MCF 10A (cell line): ENCODE measurements around the gene DSG3. TPM values are rescaled to one million over a fixed set of nuclear protein-coding genes. Genes with fewer than 3 reads are reported as not detected.

Experiments used
- BruUV-seq: library from RNA; stranded (reverse); fragments of 400-500 nt; replicated peaks from 2 replicates; lab custom pipeline; 2021; lab: Mats Ljungman, UMichigan
- CTCF ChIA-PET: fragments of 300-600 bp; sonication (Branson Sonifier 250); formaldehyde crosslinking; extraction: SDS; loops from one replicate; lab custom pipeline; 2021; ENCODE audit warnings: antibody characterized with exemption, inconsistent platforms; lab: Yijun Ruan, JAX
- POLR2A ChIA-PET: fragments of 300-600, 350-650 bp; sonication (Branson Sonifier 250); formaldehyde crosslinking; extraction: SDS; loops from one replicate; lab custom pipeline; 2020; ENCODE audit warnings: antibody characterized with exemption, inconsistent platforms; lab: Yijun Ruan, JAX
- DNase-seq: peaks from one replicate; pipeline ENCODE4 v3.0.0-alpha.2; 2018; ENCODE audit not compliant: unreplicated experiment
- H3K27ac Mint-ChIP-seq: one replicate; pipeline ENCODE4 v1.8.0; 2022; ENCODE audit warnings: mild to moderate bottlenecking, low read depth, mixed read lengths; ENCODE audit not compliant: unreplicated experiment
- H3K27me3 Mint-ChIP-seq: one replicate; pipeline ENCODE4 v1.8.0; 2022; ENCODE audit warnings: mixed read lengths; ENCODE audit not compliant: insufficient read depth, unreplicated experiment
- H3K36me3 Mint-ChIP-seq: one replicate; pipeline ENCODE4 v1.8.0; 2022; ENCODE audit warnings: mild to moderate bottlenecking, moderate library complexity, mixed read lengths; ENCODE audit not compliant: insufficient read depth, unreplicated experiment
- H3K4me1 Mint-ChIP-seq: one replicate; pipeline ENCODE4 v1.8.0; 2022; ENCODE audit warnings: mixed read lengths; ENCODE audit not compliant: insufficient read depth, unreplicated experiment
- H3K4me3 Mint-ChIP-seq: one replicate; pipeline ENCODE4 v1.8.0; 2022; ENCODE audit warnings: mild to moderate bottlenecking, moderate library complexity, mixed read lengths; ENCODE audit not compliant: unreplicated experiment
- H3K9me3 Mint-ChIP-seq: one replicate; pipeline ENCODE4 v1.8.0; 2022; ENCODE audit warnings: mixed read lengths; ENCODE audit not compliant: unreplicated experiment
- intact Hi-C: fragments of 100-400 bp; cut with micrococcal nuclease; formaldehyde crosslinking; loops from 2 replicates; pipeline ENCODE4 v1.14.1; 2022
- total RNA-seq: library from RNA; stranded (reverse); gene quantifications from 2 replicates; pipeline ENCODE4 v1.2.3, GENCODE V29; 2022
- TF ChIP-seq, protein P1 (sequence below): fragments of 200-600 bp; IDR thresholded peaks from one replicate; pipeline ENCODE4 v1.8.0; 2022; ENCODE audit warnings: antibody characterized with exemption, mild to moderate bottlenecking; ENCODE audit not compliant: unreplicated experiment

DSG3 gene
- total RNA-seq, 1 experiment from 2014 or later: 68.5 TPM

DNA sequence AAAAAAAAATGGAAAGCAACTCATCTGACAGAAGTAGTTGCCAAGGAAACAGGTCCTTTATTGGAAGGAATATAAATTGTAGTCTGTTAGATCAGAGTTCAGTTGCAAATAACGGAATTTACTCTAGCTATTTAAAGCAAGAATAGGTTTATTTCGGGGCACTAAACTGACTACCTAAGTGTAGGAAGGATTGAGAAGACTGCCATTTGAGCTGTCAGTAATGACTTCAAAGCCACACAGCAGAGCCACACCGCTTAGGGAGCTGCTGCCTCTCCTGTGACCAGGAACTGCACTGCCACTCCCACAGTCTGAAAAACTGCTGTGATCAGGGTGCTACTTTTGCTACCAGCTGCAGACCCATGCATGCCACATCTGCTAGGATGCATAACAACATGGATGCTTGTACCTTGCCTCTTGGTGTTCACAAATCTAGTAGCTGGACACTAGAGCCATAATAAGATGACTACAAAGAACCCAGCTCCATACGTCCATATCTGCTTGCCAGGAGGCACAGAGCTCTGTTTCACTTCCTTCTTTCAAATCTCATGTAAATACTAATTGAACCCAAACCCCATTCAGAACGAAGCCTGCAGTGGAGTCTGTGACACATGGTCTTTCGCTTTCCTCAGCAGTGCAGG is 52.6 kb downstream of the DSG3 start:
- TF ChIP-seq, protein P1, sequence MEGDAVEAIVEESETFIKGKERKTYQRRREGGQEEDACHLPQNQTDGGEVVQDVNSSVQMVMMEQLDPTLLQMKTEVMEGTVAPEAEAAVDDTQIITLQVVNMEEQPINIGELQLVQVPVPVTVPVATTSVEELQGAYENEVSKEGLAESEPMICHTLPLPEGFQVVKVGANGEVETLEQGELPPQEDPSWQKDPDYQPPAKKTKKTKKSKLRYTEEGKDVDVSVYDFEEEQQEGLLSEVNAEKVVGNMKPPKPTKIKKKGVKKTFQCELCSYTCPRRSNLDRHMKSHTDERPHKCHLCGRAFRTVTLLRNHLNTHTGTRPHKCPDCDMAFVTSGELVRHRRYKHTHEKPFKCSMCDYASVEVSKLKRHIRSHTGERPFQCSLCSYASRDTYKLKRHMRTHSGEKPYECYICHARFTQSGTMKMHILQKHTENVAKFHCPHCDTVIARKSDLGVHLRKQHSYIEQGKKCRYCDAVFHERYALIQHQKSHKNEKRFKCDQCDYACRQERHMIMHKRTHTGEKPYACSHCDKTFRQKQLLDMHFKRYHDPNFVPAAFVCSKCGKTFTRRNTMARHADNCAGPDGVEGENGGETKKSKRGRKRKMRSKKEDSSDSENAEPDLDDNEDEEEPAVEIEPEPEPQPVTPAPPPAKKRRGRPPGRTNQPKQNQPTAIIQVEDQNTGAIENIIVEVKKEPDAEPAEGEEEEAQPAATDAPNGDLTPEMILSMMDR: no peak
- Mint-ChIP-seq H3K27ac (no peak overlapping the region), H3K4me3 (peak overlapping the region; percentile 38), H3K4me1 (peaks cover 19% of the 10 kb centered on the region), H3K27me3 (no peaks in the 10 kb centered on the region), H3K9me3 (no peaks in the 10 kb centered on the region), H3K36me3 (peaks cover 4% of the 10 kb centered on the region)
- no peak for DNase-seq
- no TSS peak for BruUV-seq
- intact Hi-C loops: no loop called here
- POLR2A ChIA-PET: interaction anchor here (0.6 to 9.1 kb wide), 15 partner anchors 10 to 458 kb away, joined by 3 to 189 read pairs (median 4); partner anchors contain the start of genes DSC3 and DSG3
- CTCF ChIA-PET: interaction anchor here (0.6 to 4.7 kb wide), 11 partner anchors 10 to 529 kb away, joined by 3 to 19 read pairs (median 4); no protein-coding TSS in a partner anchor

DNA sequence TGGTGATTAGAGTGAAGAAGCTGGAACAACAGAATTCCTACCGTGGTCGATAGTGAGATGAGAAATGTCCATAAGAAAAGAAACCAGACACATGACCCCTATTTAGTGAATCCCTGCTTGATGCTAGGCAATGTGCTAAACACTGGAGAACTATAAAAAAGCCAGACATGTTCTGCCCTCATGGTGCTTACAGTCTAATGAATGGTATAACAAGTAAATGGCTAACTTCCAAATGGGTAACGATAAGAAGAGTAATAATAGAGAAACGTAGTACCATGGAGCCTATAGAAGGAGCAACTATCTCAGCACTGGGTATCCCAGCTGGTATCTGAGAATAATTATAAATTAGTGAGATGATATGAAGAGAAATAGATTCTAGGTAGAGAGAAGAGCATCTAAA is 55.5 kb downstream of the DSG3 start:
- ChIA-PET CTCF (interaction anchor here (4.7 kb wide), 1 partner anchor 79 kb away, joined by 19 read pairs; no protein-coding TSS in a partner anchor), POLR2A (interaction anchor here (1.4 to 9.1 kb wide), 5 partner anchors 7 to 462 kb away, joined by 3 to 189 read pairs (median 106); partner anchors contain the start of gene DSG3)
- no peak overlapping the region for H3K27ac Mint-ChIP-seq
- intact Hi-C loops: no loop called here
- no peak overlapping the region for H3K4me3 Mint-ChIP-seq
- BruUV-seq: no TSS peak
- no peak for DNase-seq
- H3K36me3 Mint-ChIP-seq: no peaks in the 10 kb centered on the region
- H3K9me3 Mint-ChIP-seq: no peaks in the 10 kb centered on the region
- TF ChIP-seq, protein P1: no peak
- H3K4me1 Mint-ChIP-seq: peaks cover 25% of the 10 kb centered on the region
- no peaks in the 10 kb centered on the region for H3K27me3 Mint-ChIP-seq

DNA sequence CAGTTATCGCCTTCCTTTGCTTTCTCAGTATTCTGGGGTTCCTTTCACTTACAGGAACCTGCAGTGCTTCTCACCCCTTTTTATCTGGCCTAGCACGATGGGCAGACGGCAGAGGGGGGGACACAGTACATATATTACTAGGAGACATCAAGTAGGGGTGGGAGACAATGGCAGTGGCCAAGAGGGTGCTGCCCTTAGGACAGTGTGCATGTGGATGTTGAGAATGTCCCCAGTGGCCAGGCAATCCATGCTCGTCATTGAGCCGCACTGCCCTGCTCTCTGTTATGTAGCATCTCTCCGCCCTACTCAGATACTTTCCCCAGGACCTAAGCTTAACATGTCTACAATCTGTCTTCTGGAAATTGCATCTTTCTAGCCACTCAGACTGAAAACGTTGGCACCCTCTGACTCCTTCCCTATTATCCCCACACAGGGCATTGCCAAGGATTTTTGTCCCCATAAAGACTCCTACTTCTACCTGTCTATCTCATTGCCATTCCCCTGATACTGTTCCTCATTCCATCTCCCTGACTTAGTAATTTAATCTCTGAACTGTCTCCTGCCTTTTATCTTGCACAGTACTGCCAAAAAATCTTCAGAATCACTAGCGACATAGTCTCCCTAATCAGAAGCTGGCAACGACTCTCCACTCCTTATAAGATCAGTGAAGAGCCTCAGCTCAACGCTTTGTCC is 57.1 kb downstream of the DSG3 start:
- Mint-ChIP-seq H3K4me3 (no peak overlapping the region), H3K4me1 (peaks cover 29% of the 10 kb centered on the region), H3K9me3 (no peaks in the 10 kb centered on the region), H3K27ac (no peak overlapping the region), H3K27me3 (no peaks in the 10 kb centered on the region), H3K36me3 (no peaks in the 10 kb centered on the region)
- intact Hi-C loops: loop anchor here (5.0 kb wide), 2 partner anchors 237 to 507 kb away; no protein-coding TSS in a partner anchor
- ChIA-PET CTCF (interaction anchor here (0.6 to 1.4 kb wide), 8 partner anchors 10 to 534 kb away, joined by 3 to 6 read pairs (median 5); no protein-coding TSS in a partner anchor), POLR2A (interaction anchor here (0.6 to 1.8 kb wide), 7 partner anchors 8 to 516 kb away, joined by 3 to 4 read pairs (median 3); no protein-coding TSS in a partner anchor)
- BruUV-seq: no TSS peak
- no peak for DNase-seq
- TF ChIP-seq, protein P1: no peak

DNA sequence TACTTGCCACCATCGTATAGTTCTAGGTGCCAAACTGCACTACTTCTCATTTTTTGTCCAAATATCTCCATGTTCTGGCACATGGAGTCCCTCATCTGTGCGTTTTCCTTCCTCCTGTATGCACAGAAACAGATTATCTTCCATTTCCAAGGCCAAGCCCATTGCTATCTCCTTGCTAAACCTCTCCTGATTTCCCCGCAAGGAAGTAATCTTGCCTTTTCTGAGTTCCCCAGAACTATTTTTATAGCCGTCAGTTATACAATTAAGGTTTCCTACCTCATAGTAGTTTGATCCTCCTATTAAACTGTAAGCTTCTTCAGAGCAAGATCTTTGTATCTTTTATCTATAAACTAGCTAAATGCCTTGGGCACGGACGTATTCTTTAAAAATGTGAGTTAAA is 57.6 kb downstream of the DSG3 start:
- Mint-ChIP-seq H3K36me3 (no peaks in the 10 kb centered on the region), H3K4me3 (no peak overlapping the region), H3K27me3 (no peaks in the 10 kb centered on the region), H3K9me3 (no peaks in the 10 kb centered on the region), H3K27ac (no peak overlapping the region), H3K4me1 (peaks cover 35% of the 10 kb centered on the region)
- no TSS peak for BruUV-seq
- TF ChIP-seq, protein P1: no peak
- POLR2A ChIA-PET: interaction anchor here (0.6 to 1.8 kb wide), 9 partner anchors 8 to 517 kb away, joined by 3 to 10 read pairs (median 3); no protein-coding TSS in a partner anchor
- DNase-seq: no peak
- CTCF ChIA-PET: interaction anchor here (0.6 to 1.8 kb wide), 8 partner anchors 11 to 534 kb away, joined by 3 to 7 read pairs (median 6); no protein-coding TSS in a partner anchor
- intact Hi-C loops: loop anchor here (5.0 kb wide), 2 partner anchors 238 to 508 kb away; no protein-coding TSS in a partner anchor
